SK-N-SH (cell line): ENCODE results near the gene NOTO.

ENCODE experiments used
- CHD2 ChIP-seq: fragments of 150-350 bp; IDR thresholded peaks from 2 replicates; pipeline ENCODE4 v1.6.1; 2018; ENCODE audit warnings: low read length; ENCODE audit not compliant: partially characterized antibody
- JUND ChIP-seq: IDR thresholded peaks from 2 replicates; pipeline ENCODE4 v1.4.0; 2012
- RAD21 ChIP-seq: IDR thresholded peaks from 2 replicates; pipeline ENCODE4 v1.6.1; 2012; ENCODE audit warnings: mild to moderate bottlenecking, low read length
- RFX5 ChIP-seq: IDR thresholded peaks from 2 replicates; pipeline ENCODE4 v1.6.1; 2012; ENCODE audit warnings: mild to moderate bottlenecking, improper control_type of control experiment, low read length
- TF ChIP-seq, protein P1 (sequence below): fragments of 200-600 bp; sonication (generic); IDR thresholded peaks from 2 replicates; pipeline ENCODE4 v1.6.1; 2017; ENCODE audit warnings: antibody characterized with exemption, mild to moderate bottlenecking, moderate library complexity
- TF ChIP-seq, protein P2 (sequence below): IDR thresholded peaks from 2 replicates; pipeline ENCODE4 v1.6.1; 2012; ENCODE audit warnings: mild to moderate bottlenecking, low read depth, low read length, moderate library complexity
- TF ChIP-seq, protein P3 (sequence below): fragments of 150-350 bp; IDR thresholded peaks from 2 replicates; pipeline ENCODE4 v1.6.1; 2017; ENCODE audit warnings: antibody characterized with exemption, low read length, low read depth, borderline replicate concordance
- TF ChIP-seq, protein P4 (sequence below): IDR thresholded peaks from 2 replicates; pipeline ENCODE4 v1.4.0; 2012; ENCODE audit warnings: low read depth, borderline replicate concordance

DNA sequence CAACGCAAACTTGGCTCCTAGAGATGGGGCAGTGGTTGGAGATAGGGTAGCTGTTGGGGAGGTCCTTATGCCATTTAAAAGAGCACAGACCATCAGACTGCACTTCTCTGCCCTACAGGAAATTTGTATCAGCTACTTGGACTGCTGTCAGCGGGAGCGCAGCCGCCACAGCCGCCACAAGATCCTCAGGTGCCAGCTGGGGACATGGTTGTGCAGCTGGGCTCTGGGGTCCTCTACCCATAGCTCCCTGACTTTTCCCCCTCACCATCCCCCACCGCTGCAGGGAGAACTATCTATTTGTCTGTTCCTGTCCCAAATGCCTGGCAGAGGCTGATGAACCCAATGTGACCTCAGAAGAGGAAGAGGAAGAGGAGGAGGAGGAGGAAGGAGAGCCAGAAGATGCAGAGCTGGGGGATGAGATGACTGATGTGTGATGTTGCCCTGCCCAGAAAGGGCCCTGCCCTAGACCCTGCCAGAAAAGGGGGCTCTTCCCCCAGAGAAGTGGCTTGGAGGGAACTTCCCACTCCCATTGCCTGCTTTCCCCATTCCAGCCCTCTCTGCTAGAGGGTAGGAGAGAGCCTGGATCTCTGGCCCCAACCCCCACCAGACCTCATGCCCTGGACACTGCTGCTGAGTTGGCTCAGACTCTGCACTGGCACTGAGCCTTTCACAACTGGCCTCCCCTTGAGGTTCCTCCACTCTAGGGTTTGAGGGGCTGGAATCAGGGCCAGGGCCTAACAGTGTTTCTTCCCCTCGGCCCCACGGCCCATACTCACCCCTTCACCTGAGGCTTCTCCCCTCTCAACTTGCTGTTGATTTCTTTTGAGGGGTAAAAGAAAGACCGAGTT lies 23.4 kb downstream of the NOTO start:
- TF ChIP-seq CHD2, result no peak
- TF ChIP-seq JUND, result no peak
- no peak for TF ChIP-seq RFX5
- TF ChIP-seq, protein P1, sequence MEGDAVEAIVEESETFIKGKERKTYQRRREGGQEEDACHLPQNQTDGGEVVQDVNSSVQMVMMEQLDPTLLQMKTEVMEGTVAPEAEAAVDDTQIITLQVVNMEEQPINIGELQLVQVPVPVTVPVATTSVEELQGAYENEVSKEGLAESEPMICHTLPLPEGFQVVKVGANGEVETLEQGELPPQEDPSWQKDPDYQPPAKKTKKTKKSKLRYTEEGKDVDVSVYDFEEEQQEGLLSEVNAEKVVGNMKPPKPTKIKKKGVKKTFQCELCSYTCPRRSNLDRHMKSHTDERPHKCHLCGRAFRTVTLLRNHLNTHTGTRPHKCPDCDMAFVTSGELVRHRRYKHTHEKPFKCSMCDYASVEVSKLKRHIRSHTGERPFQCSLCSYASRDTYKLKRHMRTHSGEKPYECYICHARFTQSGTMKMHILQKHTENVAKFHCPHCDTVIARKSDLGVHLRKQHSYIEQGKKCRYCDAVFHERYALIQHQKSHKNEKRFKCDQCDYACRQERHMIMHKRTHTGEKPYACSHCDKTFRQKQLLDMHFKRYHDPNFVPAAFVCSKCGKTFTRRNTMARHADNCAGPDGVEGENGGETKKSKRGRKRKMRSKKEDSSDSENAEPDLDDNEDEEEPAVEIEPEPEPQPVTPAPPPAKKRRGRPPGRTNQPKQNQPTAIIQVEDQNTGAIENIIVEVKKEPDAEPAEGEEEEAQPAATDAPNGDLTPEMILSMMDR, result no peak
- TF ChIP-seq, protein P2, sequence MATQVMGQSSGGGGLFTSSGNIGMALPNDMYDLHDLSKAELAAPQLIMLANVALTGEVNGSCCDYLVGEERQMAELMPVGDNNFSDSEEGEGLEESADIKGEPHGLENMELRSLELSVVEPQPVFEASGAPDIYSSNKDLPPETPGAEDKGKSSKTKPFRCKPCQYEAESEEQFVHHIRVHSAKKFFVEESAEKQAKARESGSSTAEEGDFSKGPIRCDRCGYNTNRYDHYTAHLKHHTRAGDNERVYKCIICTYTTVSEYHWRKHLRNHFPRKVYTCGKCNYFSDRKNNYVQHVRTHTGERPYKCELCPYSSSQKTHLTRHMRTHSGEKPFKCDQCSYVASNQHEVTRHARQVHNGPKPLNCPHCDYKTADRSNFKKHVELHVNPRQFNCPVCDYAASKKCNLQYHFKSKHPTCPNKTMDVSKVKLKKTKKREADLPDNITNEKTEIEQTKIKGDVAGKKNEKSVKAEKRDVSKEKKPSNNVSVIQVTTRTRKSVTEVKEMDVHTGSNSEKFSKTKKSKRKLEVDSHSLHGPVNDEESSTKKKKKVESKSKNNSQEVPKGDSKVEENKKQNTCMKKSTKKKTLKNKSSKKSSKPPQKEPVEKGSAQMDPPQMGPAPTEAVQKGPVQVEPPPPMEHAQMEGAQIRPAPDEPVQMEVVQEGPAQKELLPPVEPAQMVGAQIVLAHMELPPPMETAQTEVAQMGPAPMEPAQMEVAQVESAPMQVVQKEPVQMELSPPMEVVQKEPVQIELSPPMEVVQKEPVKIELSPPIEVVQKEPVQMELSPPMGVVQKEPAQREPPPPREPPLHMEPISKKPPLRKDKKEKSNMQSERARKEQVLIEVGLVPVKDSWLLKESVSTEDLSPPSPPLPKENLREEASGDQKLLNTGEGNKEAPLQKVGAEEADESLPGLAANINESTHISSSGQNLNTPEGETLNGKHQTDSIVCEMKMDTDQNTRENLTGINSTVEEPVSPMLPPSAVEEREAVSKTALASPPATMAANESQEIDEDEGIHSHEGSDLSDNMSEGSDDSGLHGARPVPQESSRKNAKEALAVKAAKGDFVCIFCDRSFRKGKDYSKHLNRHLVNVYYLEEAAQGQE, result no peak
- TF ChIP-seq, protein P3, sequence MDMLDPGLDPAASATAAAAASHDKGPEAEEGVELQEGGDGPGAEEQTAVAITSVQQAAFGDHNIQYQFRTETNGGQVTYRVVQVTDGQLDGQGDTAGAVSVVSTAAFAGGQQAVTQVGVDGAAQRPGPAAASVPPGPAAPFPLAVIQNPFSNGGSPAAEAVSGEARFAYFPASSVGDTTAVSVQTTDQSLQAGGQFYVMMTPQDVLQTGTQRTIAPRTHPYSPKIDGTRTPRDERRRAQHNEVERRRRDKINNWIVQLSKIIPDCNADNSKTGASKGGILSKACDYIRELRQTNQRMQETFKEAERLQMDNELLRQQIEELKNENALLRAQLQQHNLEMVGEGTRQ, result no peak
- TF ChIP-seq, protein P4, sequence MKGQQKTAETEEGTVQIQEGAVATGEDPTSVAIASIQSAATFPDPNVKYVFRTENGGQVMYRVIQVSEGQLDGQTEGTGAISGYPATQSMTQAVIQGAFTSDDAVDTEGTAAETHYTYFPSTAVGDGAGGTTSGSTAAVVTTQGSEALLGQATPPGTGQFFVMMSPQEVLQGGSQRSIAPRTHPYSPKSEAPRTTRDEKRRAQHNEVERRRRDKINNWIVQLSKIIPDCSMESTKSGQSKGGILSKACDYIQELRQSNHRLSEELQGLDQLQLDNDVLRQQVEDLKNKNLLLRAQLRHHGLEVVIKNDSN, result no peak
- TF ChIP-seq RAD21, result no peak
